Hematopoietic multipotent progenitor cell treated with erythropoietin and hydrocortisone succinate and interleukin-3 and kit ligand, for 8 days (in vitro differentiated cells): ENCODE results near the gene SAMD1.

Experiments used
- DNase-seq: peaks from one replicate; pipeline ENCODE4 v3.0.0-alpha.2; 2015

Gene SAMD1

DNA sequence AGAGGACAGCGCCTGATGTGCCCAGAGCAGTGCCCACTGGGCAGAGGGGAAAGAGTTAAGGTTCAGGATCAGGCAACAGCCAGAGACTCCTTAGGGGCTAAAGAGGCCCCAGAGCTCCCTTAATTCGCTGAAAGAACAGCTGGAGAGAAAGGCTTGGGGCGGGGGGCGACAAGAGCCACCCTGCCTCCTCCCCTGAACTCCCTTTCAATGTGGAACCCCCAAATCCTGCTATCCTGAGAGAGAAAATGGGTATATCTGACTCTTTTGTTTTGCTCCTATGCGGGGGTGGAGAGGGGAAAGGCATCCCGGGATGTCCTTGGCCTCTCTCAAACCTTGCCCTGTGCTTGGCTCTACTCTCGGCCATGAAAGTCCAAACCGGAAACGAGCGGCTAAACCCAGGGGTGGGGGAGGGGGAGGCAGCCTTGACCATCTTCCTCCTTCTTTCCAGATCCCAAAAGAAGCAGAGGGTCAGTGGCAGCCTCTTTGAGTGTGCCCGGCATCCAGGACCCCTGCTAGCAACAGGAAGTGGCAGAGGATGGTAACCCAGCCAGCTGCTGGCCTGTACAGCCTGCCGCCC is 22.3 kb upstream of the SAMD1 start:
- no peak for DNase-seq

DNA sequence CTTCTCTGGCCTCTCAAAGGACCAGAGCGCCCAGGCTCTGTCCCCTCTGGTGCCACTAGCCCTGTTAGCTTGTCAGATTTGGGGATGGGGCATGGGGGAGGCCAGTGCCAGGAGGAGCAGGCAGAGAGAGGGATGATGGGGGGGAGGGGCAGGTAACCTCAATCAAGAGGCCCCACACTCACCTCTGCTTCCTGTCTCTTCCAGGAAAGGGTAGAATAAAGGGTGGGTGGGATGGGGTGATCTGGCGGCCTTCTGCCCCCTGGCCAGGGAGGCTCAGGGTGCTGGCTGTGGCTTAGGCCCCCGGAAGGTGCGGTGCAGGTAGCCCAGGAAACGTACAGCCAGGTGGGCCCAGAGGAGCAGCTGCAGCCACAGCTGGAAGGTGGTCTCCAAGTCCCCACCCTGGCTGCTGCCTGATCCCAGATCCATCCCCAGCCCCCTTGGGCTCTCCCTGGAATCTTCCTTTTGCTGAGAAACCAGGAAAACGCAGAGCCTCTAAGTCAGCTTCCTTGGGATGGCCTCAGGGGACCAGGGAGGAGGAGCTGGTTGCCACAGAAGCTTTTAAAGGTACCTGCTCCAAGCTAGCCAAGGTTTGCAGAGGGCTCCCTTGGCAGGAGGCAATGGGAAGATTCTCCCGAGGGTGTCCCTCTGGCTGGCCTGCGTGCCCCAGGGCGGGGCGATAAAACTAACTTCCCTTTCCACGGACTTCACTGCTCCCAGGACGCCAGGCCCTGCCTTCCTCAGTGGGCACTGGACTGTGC is 21.7 kb upstream of the SAMD1 start:
- DNase-seq: no peak

DNA sequence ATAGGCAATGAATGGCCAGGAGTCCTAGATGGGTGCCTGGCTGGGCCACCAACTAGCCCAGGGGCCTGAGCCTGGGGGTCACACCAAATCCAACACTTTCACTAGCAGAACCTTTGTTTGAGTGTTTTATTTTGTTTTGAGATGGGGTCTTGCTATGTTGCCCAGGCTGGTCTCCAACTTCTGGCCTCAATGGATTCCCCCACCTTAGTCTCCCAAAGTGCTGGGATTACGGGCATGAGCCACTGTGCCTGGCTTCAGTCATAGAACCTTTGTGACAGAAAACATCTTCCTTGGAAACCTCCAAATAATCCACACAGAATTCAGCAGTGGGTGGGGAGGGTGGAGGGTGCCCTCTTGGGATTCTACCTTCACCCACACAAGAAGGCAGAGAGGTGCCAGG is 20.9 kb upstream of the SAMD1 start:
- no peak for DNase-seq

DNA sequence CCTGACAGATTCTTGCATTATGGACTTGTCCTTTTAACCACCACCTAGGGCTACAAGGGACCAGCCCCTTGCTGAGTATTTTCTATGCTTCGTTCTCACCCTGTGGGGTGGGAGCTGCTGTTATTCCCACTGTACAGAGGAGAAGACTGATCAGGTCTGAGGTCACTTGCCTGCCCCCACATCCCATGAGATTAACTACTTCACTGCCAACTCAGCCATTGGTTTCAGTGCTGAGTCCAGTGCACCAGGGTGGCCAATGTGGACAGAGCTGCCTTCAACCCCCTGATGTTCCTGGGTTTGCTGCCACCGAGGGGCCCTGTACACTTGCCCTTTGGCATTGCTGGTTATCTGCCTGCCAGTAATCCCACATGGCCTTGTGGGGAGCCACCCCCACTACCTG is 20.1 kb upstream of the SAMD1 start:
- no peak for DNase-seq

DNA sequence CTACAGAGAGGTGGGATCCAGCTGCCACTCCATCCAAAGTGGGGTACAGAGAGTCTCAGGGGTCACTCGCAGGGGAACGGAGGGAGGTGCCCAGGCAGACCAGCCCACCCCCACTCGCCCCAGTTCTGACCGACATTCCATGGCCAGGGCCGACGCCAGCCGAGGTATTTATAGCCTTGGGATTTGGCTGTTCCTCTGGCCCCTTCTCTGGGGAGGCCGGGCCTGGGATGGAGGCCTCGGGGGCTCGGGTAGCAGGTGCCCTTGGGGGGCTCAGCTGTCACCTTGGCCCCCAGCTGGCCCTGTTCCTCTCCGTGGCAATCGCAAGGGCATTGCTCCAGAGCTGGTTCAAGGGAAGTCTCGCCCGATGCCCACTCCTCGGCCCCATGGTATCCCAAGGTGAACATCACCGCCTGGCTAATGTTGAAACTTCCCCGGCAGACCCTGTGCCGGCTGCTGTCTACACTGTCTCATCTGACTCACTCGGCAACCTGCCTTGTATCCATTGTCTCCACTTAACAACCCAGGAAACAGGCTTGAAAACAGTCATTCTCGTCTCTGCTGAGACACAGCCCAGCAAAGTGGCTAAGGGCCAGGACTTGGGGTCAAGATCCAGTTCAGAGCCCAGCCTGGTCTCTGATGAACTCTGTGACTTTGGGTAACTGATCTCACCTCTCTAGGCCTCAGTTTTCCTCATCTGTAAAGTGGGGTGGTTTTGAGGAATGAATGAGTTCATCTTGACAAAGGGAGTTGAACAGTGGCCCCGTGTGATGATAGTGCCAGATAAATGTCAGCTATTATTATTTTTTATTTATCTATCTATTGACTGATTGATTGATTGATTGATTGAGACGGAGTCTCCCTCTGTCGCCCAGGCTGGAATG is 17.3 kb upstream of the SAMD1 start:
- no peak for DNase-seq

DNA sequence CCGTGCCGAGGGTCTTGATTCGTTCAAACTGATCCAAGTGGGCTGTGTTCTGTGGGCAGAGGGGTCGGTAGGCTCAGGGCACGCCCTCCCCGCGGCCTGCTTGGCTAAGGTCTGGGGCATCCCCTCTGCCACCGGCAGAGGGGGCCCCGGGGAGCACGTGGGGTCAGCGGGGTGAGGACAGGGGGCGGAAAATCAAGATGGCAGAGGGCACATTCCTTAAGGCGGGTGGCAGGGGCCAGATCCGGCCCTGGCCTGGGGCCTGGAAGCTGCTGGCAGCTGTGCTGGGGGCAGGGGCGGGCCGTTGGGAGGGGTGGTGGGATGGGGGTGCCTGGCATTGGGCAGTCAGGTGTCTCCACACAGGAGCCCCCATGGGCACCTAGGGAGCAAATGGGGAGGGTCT is 16.3 kb upstream of the SAMD1 start:
- DNase-seq: no peak

DNA sequence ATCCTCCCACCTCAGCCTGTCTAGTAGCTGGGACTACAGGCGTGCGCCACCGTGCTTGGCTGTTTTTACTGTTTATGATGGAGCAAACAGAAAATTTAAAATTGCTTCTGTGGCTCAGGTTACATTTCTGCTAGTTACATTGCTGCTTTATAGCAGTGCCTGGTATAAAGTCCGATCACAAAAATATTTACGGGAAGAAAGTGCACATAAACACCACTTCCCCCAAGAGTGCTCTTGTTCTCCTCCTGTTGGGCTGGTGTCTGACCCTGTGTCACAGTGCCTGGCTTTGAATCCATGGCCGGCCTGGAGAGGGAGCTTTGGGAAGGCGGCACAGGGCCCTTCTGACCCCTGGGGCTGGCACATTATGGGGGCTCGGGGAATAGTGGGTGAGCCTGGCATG is 15.1 kb upstream of the SAMD1 start:
- DNase-seq: no peak

DNA sequence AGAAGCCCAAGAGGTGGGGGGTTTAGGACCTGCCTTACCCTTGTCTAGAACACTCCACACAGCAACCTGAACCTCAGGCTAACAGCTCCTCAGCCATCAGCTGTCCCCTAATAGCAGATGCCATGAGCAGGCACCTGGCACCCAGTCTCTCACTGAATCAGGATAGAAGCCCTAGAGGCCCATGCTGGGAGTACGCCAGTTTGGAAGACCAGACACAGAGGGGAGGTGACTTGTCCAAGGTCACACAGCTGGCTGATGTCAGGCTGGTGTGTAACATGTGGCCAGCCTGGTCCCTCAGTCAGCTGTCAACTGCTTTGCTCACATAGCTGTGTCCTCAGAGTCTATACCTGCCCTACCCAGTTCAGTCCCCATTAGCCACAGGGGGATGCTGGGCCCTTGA is 12.8 kb upstream of the SAMD1 start:
- peak; percentile 34 for DNase-seq

DNA sequence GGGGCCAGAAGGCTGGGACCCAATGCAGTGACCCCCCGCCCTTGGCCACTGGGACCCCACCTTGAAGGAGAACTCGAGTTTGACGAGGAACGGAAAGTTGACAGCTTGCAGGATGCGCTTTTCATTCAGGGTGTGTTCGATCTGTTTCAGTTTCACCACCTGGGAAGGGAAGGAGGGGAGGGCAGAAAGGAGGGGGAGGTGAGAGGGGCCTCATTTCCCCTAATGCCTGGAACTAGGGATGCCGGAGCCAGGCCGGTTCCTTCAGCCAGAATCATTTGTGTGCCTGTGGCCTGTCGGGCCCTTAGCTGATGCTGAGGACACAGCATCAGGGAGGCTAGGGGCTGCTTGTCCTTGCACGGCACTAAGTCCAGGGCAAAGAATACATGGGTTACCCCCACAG is 12.2 kb upstream of the SAMD1 start:
- DNase-seq: no peak

DNA sequence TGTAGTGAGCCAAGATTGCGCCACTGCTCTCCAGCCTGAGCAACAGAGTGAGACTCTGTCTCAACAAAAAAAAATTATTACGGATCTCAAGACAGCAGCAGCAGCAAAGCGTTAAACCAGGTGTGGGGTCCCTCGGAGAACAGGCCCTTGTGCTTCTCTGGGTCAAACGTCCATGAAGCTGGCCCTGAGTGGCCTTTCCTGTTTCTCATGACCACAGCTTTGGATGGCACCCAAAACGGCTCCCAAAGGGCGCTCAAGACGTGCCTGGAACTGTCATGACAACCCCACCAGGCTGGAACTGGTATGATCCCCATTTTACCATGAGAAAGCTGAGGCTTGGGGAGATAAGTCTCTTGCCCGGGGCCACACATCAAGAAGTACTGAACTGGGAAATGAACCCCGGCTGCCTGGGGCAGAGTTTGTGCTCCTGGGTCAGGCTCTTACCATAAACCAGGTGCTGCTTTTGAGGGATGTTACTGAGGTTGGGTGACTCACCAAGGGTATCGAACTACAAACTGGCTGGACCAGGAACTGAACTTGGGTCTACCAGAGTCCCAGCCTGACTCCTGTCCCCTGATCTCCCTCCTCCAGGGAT is 11.6 kb upstream of the SAMD1 start:
- no peak for DNase-seq

DNA sequence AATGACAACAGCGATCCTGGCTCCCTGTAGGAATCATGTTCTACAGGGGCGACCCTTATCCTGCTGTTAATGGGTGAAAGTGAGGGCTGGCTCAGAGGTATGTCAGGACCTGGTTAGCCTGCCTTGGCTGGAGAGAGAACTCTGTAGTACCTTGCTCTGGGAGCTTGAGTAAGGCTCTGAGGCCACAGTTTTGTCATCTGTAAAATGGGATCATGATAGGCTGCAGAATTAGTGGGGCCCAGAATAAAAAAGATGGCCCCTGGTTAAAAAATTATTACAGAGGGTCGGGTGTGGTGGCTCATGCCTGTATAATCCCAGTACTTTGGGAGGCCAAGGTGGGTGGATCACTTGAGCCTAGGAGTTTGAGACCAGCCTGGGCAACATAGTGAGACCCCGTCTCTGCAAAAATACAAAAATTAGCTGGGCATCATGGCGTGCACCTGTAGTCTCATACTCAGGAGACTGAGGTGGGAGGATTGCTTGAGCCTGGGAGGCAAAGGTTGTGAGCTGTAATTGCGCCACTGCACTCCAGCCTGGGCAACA is 10.5 kb upstream of the SAMD1 start:
- DNase-seq: no peak

DNA sequence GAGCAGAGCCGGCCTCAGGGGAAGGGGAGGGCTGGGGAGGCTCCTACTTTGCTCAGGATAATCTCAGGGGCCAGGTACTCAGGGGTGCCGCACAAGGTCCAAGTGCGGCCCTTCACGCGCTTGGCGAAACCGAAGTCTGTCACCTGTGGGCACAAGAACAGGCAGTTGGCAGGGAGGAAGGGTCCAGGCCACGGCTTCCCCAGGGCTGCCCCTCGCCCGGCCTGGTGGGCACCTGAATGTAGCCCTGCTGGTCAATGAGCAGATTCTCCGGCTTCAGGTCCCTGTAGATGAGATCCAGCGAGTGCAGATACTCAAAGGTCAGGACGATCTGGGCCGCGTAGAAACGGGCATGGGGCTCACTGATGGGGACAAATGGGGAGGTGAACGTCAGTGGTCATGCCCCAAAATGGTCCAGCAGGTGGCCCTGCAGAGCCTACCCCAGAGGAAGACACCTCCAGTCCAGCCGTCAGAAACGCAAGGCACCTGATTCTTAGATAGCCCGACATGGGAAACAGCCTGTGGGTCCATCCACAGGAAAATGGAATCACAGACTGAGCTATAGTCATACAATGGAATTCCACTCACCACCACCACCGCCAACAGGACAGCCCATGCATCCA is 7.1 kb upstream of the SAMD1 start:
- DNase-seq: no peak

DNA sequence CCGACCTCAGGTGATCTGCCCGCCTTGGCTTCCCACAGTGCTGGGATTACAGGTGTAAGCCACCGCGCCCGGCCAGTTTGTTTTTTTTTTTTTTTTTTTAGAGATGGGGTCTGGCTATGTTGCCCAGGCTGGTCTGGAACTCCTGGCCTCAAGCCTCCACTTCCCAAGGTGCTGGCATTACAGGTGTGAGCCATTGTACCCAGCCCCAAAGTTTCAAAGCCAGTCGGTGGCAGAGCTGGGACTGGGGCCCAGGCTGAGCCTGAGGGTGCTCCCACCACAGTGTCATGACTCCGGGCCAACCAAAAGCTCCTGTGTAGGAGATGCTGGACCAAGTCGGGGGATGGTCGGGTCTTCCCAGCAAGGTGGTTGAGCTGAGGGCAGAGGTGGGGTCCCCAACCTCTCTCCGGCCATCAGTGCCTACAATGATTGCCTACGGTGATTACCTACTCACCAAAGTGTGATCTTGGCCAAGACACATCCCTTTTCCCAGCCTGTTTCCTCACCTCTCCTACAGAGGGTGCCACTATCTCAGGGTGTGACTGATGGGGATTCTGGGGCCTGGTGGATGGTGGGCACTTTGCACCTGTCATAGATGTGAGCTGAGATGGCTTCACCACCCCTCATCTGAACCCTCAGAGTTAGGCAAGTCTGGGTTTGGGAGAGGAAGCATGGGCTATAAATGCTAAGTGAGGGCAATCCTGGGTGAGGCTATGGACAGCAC is 5.9 kb upstream of the SAMD1 start:
- no peak for DNase-seq

DNA sequence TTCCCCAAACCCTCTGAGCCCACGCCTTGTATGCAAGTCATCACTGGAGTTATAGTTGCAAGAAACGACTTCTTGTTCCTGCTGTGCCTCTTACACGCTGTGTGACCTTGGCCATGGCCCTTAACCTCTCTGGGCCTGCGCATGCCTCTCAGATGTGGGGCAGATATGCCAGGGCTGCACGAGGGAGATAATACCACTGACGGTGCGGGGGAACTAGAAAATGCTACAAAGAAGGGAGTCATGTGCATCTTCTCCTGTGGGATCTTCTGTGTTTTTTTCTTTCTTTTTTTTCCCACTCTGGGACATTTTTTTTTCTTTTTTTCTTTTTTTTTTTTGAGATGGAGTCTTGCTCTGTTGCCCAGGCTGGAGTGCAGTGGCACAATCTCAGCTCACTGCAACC is 4.3 kb upstream of the SAMD1 start:
- DNase-seq: peak; percentile 89

DNA sequence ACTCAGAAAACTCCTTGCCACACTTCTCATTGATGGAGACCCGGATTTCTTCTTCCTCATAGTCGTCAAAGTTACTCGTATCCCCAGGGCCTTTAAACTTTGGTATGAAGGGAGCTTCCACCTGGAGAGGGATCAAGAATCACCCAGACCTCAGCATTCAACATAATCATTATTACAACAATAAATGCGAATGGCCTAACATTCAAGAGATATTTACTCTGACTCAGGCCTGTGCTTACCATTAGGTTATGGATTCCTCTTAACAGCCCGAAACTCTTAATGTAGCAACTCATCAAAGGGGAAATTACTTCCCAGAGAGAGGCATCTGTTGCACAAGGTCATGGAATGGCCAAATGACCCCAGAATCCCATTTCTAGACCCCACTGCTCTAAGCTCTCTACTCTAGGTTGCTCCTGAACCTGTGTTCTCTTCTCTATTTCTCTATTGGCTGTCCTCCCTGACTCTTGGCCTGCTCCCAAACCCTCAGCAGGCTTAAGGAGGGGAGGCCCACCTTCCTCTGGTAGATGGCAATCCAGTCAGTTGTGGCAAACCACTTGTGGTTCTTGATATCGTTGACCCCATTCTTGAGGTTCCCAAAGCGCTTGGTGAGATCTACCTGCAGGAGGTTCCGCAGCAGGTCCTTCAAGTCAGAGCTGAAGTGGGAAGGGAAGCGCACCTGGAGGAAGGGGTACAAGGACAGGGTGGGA is 2.7 kb upstream of the SAMD1 start:
- peak; percentile 59 for DNase-seq

DNA sequence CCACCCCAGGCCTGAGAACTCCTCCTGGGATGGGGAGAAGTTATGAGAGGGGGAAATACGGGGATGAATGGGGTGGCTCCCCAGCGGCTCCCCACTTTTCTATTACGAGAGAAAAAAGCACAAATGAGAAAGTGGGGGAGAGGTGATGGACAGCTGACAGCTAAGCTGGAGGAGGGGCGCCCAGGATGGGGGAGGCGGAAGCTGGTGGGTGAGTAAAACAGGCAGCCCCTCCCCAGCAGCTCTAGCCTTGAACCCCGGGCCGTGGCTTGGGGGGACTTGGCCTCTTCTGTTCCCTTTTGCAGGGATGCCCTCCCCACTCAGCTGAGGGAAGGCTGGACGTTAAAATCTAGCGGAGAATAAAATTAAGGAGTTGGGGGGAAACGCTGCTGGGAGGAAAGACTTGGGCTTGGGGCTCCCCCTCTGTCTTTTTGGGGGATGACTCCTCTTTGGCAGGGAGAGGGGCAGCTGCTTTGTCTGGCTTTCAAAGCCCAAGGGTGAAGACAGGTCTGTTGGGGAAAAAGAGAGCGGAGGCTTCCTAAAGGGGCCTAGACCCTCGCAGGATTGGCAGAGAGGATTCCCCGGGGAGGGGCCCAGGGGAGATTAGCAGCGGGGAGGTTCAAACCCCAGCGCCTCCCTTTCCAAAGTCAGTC is 1.4 kb upstream of the SAMD1 start:
- peak; percentile 47 for DNase-seq

DNA sequence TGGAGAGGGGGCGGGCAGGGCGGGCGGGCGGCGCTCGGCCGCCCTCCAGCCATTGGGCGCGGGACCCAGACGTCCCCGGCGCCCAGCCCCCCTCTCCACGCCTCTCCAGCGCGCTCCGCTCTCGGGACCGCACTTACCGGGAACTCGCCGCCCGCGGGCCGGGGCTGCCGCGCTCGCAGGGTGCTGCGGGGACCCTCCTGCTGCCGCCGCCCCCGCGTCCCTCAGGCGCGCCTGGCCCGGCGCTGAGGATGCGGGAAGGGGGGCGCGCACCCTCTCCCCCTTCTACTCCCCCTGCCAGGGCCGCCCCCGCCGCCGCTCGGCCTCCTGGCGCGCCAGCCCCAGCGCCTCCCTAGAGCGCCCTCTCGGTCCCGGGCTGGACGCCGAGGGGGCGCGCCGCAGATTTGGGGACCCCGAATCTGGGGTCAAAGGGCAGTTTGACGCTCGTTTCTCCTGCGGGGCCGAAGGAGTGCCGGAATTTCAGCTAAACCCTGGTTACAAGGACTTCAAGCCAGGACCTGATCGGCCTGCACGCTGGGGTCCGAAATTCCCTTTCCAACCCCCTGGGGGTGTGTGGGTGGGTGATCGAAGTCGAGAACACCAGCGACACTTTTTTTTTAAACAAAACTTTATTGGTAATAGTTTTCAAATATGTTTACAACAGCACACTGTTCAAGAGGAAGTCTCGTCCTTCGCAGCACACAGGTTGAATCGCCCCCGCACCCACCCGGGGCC is 696 bp upstream of the SAMD1 start:
- peak; percentile 85 for DNase-seq

DNA sequence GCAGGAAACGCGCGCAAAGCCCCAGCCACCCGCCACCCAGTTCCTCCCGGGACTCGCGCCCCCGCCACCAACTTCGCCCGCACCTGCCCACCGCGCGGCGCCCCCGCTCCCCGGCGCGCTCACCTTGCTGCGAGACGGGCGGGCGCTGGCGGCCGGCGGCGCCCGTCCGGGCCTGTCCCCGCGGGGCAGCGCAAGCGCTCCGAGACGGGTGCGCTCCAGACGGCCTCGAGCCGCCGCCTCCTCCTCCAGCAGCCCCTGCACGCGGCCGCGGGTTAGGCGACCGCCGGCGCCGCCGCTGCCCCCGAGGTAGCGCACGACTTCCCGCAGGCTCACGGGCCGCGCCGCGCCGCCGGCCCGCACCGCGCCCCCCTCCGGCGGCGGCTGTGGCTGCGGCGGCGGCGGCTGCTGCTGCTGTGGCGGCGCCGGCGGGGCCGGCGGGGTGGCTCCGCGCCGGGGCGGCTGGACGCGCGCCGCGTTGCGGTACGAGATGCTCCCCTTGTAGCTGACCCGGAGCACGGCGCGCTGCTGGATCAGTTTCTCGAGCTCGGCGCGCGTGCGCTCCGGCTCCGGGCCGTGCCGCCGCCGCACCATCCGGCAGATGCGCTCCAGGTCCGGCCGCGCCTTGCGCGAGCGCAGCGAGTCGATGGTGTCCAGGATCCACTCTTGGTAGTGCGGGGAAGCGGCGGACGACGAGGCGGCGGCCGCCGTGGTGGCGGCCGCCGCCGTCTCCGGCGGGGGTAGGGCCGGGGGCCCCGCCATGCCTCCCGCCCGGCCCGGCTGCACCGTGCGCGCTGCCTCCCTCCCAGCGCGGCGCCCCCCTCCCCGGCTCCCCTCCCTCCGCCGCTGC is 666 bp downstream of the SAMD1 start:
- peak; percentile 50 for DNase-seq

DNA sequence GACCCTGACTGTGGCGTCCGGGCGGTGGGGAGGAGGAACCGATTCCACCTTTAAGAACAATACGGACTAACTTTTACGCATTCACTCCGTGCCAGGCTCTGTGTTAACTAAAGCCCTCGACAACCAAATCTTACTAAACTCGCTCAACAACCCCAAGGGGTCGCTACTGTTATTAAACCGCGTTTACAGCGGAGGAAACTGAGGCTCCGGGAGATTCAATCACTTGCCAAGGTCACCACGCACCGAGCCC is 1.2 kb downstream of the SAMD1 start:
- DNase-seq: peak; percentile 28
